Islet of Langerhans (tissue), 1 donor: Measurements from ENCODE around the gene GDAP1L1.
A peak's percentile ranks its signal among the peaks of the same experiment; 100 is the strongest.

Experiments used
- FAIRE-seq: peaks from one replicate; lab custom pipeline; 2011; peaks lifted over from hg19 to GRCh38; lab: Jason Lieb, UNC

Gene GDAP1L1

DNA sequence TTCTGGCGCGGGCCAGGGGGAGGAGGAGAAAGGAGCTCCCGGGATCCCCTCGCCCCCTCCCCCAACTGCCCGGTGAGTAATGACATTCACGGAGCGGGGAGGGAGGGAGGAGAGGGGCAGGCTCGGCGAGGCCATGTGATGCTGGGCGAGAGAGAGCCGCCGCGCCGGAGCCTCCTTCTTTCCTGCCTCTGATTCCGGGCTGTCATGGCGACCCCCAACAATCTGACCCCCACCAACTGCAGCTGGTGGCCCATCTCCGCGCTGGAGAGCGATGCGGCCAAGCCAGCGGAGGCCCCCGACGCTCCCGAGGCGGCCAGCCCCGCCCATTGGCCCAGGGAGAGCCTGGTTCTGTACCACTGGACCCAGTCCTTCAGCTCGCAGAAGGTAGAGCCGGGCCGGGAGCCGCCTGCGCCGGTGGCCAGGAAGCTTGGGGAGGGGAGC lies at the start of gene GDAP1L1:
Gene GDAP1L1 (plus strand): TSS at position 178 of the 441 bp plus-strand sequence. CDS start 27 bp downstream, at position 205.
- FAIRE-seq: no peak

DNA sequence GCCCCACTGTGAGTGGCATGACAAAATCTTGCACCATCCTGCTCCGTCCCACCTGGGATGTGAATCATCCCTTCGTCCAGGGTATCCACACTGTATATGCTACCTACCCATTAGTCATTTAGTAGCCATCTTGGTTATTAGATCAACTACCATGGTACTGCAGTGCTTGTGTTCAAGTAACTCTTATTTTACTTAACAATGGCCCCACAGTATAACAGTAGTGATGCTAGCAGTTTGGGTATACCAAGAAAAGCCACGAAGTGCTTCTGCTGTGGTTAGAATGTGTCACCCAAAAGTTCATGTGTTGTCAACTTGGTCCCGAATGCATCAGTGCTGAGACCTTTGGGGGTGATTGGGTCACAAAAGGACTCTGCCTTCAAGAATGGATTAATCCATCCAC lies 48.2 kb upstream of the GDAP1L1 start:
- no peak for FAIRE-seq

DNA sequence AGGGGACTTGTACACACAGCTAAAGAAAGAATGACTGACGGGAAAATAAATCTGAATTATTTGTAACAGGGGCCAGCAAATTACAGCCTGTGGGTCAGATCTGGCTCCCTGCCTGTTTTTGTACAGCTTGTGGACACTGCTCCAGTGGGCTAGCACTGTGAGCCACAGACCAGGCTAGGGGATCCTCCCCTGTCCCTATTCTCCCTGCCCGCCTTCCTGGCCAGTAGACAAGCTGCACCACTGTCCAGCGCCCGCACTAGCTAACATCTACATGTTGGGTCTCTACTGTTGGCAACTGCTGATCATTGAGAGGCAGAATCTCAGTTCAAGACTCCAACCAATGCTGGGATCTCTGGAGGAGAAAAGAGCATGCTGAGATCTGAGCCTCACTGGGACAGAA lies 47.2 kb upstream of the GDAP1L1 start:
- no peak for FAIRE-seq

DNA sequence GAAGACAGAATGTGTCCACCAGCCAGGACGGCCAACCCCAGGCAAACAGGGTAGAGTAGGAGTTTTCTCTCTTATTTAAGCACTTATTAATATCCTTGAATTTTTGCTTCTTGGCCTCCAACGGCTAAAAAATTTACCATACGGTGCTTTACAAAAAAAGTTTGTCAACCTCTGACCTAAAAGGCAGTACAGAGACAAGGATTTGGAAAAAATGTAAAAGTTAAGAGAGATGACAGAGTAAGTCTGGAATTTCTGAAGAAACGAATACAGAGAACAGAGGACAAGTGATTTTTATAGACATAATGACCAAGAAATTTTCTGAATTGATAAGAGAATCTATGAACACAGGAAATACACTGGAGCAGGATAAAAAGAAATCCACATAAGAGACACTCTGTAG lies 46.7 kb upstream of the GDAP1L1 start:
- FAIRE-seq: no peak

DNA sequence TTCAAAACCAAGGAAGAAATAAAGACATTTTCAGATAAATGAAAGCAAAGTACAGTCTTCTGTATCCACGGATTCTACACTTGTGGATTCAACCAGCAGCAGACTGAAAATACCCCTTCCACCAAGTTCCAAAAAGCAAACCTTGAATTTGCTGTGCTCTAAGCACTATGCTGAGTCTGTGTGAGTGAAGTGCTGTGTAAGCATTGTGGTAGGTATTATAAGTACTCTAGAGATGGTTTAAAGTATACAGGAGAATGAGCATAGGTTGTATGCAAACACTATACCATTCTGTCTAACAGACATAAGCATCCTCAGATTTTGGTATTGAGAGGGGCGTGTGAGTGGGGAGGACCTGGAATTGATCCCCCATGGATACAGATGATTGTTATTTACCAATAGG lies 46.1 kb upstream of the GDAP1L1 start:
- FAIRE-seq: no peak

DNA sequence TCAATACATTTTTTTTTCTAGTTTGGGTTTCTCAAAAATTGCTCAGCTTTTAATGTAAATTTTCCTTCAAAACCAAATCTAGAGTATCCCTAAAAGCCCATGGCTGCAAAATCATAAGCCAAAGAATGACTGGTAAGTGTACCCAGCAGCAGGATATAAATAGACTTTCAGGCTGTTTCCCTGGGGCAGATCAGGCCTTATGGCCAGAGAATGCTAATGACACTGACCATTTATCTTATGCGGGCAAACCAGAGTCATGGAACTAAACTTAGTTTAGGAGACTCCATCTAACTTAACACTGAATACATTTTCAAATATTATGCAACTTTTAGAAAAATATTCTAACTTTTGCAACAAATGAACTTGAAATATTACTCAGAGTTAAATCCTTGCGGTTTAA lies 43.9 kb upstream of the GDAP1L1 start:
- FAIRE-seq: no peak

DNA sequence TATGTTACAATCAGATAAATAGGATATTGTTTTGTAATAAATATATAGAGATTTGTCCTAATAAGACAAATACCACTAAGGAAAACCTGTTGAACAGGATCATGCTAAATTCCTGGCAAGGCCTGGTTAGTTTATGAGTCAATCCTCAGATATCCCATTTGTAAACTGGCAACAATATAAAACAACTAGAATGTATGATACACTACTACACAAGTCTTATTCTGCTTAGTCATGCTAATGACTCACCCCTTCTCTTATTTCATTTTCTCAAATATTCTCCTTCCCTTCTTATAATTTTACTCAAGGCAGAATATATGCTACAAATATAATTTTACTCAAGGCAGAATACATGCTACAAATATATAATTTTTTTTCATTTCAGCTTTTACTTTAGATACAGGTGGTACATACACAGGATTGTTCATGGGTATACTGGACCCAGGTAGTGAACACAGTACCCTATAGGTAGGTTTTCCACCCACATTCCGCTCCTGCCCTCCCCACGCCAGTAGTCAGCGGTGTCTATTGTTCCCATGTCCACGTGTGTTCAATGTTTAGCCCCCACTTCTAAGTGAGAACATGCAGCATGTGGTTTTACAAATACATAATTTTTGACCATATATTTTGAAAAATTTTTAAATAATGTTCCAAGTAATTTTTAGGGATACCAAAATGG lies 42.8 kb upstream of the GDAP1L1 start:
- peak; percentile 93 for FAIRE-seq

DNA sequence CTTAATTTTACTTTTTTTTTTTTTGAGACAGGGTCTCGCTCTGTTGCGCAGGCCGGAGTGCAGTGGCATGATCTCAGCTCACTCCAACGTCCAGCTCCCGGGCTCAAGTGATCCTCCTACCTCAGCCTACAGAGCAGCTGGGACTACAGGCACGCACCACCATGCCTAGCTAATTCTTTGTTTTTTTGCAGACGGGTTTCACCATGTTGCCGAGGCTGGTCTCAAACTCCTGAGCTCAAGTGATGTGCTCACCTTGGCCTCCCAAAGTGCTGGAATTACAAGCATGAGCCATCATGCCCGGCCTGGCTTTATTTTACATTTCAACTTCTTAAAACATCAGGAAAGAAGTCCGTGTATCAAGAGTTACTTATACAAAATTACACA lies 42.3 kb upstream of the GDAP1L1 start:
- FAIRE-seq: no peak

DNA sequence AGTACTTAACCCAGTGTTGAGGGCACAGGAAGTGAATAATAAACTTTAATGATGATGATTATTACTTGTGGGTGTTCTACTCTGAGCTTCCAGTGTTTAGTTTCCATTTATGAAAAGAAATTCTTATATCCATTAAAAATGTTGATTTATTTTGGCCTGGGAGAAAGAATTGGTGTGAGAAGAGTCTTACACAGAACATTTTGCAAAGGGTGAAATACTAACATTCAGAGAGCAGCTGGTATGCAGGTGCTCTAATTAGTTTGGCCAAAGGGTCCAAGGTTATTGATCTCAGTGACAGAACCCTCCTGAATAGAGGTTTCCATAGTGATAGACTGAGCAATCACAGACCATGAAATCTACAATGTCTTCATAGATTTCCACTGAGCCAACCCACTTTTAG lies 41.0 kb upstream of the GDAP1L1 start:
- FAIRE-seq: no peak

DNA sequence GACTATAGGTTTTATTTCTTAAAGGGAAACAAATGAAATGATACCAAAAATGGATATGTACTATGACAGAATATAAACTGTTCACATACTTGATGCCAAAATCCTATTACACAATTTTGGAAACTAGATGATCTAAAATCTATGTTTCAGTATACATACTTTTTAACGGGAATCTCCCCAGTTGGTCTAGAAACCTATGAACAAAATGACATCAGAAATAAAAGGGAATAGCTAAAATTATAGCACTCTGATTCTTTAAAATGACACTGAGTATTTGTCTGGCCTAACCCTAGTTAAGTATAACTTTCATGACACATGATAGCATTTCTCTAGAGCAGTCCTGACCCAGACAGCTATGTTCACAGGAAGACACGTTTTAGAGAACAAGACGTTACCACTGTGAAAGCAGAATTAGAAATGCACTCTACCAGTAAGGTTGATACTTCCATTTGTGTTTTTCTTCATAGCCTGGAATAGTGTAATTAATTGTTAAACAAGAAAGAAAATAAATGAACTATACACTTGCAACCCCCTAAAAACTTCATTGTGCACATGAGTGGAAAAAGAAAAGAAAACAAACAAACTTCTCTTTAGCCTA lies 39.9 kb upstream of the GDAP1L1 start:
- FAIRE-seq: no peak

DNA sequence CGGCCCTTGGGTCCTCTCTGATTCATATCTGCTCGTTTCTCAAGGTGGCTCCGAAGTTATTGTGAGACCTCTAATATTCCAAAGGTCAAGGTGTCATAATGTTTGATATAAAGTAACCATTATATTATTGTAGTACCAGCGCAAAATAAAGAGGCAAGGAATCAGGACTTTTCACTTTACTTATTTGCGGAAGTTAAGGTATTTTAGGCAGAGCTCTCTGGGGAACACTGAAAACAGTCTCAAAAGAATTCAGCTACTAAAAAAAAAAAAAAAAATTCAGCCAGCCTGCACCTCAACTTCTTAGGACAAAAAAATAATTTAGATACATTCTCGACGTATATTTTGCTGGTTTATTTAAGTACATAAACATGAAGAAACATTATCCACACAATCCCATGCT lies 38.9 kb upstream of the GDAP1L1 start:
- no peak for FAIRE-seq

DNA sequence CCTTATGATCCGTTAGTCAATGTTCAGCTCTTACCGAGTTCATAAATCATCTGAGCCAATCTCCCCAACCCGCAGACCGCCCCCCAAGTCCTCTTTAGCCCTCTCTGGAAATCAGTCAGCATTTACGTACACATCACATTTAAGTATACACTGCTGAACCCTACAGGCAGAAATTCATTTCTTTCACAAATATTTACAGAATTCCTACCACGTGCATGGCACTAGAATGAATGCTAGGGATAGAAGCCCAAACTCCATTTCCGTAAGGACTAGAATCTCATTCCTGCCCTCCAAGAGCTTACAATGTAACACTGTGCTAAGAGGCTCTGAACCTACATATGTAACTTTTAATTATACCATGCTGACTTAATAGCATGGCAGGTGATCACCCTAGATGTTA lies 38.3 kb upstream of the GDAP1L1 start:
- no peak for FAIRE-seq

DNA sequence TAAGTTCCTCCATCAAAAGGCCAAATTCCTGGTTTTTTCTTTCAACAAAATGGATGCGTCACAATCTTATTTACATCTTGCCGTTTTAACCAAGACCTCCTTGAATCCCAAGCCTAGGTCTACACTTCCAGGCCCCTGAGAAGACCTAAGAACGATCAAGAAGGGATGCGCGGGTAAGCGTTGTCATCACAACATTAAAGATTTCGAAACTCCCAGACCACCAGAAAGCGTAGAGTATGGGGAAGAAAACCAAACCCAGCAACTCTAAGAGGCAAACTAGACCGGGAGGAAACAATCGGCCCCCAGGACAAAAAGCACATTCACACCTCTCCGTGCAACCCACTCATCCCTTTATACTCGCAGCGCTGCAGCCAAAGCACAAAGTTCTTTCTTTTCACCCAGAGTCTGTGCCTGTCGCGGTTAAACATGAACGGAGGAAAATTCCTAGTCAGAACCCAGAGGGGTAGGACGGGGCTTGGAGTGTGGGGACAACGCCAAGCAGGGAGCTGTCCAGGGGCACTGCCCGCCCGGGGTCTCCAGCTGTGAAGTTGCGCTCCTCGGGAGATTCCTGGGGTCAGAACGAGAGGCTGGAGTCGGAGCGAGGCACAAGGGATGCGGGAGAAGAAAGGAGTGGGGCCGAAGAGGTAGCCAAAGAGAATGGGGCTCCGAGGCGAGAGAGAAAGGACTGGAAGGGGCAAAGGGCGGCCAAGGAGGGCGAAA lies 37.3 kb upstream of the GDAP1L1 start:
- no peak for FAIRE-seq

DNA sequence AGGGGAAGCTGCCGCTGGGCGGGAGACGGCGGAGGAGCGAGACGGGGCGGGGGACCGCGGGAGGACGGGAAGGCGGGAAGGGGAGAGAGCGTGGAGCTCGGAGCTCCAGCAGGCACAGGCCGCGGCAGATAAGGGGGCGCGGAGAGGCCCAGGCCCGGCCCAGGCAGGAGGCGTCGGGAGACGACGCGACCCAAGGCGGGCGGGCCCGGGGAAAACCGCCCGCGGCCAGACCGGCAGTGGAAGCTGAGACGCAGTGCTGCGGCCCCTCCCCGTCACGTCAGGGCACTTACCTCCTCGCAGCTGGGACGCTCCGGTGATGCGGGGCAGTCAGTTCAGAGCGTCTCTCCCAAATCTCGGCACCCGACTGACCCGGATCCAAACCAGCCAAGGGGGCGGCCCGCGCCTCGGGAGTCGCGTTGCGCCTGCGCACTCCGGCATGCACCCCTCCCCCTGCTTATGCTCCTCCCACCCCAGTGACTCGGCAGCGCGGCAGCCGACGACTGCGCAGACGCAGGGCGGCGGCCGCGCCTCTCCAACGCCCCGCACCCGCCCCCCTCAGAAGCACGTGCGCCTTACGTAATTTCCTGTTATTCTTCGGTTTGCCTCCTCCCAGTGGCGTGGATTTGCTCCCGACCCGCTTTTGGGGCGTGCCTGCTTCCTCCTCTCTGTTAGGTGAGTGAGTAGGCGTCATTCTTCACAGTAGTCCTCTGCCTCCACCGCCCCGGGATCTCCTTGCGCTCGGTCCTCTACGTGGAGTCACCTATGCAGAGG lies 36.5 kb upstream of the GDAP1L1 start, which contains the start of gene OSER1:
Gene OSER1 (minus strand): TSS at position 366 of the 771 bp plus-strand sequence. CDS start 3,814 bp downstream, outside the sequence.
- no peak for FAIRE-seq

DNA sequence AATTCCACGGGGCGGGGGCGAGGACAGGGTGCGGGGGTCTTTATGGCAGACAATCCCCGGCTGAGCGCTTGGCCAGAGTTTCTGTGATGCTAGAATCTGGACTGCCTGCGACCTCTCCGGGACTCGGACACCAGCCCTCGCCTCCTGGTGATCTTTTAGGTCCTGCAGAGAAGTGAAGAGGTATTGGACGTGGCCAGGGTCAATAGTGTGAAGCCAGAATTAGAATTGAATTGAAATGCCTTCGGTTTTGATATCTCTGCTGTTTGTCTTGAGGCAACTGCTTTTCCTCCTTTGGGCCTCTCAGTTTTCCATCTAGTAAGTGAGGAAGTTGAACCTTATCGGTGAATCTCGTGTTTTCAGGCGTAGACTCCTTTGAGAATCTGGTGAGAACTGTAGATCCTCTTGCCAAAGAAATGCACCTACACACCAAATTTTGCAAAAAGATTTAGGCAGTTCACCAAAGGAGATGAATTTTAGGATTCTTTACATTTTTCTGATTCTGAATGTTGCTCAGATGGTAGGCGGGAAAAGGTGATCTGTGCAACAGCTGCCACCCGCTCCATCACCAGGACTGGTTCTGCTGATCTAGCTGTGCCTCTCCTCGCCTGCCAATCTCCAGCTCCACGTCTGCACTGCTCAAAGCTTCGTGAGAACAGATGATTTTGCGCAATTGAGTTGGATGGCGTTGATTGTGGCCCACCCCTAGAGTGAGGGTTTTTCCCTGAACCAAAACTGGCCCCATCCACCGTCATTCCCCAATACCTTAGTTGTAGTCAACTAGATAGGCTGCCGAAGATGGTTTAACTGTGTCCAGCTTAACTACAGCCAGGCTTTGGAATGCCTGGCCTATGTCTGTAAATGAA lies 35.7 kb upstream of the GDAP1L1 start:
- FAIRE-seq: no peak

DNA sequence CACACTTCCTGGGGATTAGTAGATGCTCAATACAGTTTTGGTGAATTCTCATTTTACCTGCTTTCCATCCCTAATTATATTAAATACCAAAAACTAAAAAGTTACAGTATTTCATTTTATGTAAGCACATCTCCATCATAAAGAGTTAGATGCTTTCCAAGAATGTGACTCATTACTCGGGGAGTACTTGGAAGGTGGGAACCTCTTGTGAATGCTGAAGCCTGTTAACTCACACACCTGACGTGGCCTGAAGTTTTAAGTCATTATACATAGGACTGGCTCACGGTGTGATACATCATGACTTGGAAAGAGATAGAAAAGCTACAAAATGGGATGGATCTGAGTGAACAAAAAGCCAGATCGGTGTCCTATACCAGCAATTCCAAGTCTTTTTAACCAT lies 34.3 kb upstream of the GDAP1L1 start:
- FAIRE-seq: no peak

DNA sequence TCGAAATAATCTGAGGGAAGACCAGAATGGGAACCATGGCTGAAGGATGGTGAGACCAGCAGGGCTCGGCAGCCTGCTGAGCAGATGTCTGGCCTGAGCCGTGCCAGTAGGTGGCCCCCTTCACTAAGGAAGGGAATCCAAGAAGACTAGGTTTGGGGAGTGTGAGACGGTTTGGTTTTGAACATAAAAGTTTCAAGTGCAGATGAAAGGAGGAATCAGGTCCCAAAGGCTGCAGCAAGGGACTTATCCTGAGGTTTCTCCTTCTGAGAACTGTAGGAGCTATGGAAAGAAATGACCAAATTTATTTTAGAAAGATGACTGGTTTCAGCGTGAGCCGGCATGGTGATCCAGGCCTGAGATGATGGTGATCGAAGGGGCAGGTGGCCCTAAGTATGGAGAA lies 32.0 kb upstream of the GDAP1L1 start:
- FAIRE-seq: no peak

DNA sequence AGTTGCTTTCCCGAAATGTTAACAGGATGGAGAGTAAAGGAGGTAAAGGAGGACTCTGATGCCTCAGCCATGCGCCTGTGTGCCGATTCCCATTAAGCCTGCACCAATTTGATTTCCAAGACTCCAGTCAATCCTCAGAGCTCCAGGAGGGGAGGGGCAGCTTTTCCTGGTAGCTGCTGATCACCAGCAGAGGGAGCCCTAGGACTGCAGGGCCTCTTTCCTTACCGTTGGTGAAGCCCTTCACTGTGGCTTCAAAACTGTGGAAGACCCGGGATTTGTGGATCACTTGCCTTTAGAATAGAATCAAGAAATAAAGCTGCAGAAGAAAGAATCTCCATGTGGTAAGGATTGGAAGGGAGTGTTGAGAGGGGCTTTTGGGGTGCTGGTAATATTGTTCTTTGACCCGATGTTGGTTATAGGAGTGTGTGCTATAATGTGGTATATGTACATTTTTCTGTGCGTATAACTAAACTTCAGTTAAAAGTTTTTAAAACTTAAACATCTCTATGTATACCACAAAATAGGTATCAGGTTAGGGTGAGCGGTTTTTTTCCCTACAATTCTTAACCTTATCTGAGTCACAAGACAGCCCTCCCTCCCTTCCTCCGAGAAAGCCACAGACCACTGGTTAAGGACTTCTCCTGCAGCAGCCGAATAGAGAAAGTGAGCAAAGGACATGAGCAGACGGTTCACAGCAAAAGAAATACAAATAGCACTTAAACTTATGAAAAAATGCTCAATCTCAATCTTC lies 29.6 kb upstream of the GDAP1L1 start:
- peak; percentile 30 for FAIRE-seq

DNA sequence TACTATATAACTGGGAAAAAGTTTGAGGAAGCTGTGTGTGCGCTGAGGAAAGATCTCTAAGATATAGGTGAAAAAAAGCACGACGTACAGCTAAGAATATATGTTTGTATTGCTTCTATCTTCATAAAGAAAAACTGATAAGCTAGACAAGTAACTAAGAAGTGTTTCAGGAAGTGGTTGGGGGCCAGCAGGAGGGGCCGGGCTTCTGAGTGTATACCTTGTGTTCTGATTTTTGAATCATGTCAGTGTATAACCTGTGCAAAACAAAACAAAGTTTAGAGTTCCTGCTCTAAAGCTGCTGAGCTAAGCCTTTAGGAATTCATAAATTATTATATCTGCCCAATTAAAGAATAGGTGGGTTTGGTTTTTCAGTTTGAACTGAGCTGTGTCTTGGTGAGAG lies 28.7 kb upstream of the GDAP1L1 start:
- FAIRE-seq: no peak

DNA sequence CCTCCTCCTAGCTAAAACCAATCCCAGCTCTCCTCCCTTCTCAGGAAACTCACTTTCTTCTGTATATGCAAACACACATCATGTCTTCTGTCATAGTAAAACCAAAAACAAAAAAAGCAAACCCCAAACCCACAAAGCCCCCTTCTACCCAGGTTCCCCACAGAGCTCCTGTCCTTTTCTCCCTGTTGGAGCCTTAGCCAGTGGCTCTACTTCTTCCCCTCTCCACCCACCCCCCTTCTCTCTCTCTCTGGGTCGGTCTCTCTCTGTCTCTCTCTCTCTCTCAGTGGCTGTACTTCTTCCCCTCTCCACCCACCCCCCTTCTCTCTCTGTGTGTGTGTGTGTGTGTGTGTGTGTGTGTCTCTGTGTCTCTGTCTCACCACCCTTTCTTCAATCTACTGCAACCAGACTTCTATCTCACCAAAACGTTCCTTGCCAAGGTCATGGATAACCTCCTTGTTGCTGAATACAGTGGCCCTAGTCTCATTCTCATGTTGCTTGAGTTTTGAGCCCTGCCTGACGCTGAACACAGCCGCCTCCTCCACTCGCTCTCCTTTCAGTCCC lies 27.9 kb upstream of the GDAP1L1 start:
- FAIRE-seq: no peak

DNA sequence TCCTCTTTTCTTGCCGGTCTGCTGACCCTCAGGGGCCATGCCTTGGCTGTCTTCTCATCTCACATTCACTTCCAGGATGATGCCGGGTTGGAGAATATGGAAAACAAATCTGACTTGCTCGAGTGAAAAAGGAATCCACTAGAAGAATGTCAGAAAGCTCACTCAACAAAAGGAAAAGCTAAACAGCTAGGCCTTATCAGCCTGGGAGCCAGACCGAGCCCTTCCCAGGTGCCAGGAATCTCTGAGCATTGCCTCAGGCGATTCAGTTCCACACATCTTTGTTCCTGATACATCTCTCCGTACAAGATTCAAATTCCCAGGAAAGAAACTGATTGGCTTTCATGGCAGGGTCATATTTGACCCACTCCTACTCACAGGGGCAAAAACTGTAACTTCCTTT lies 27.3 kb upstream of the GDAP1L1 start:
- no peak for FAIRE-seq
